Neural crest cell (in vitro differentiated cells): ENCODE results near the gene ALOX15. TPM values are rescaled to one million over a fixed set of nuclear protein-coding genes. Genes with fewer than 3 reads are reported as not detected.
"Not testable (repeated sequence)": the region's sequence is repeated elsewhere in the genome, so short reads cannot be mapped to it uniquely, and the experiment has no call there.

Source experiments
- DNase-seq: peaks from one replicate; pipeline ENCODE4 v3.0.0; 2021; ENCODE audit warnings: low read depth, mixed read lengths, low spot score
- H3K27ac Mint-ChIP-seq: one replicate; pipeline ENCODE4 v1.8.0; 2021; ENCODE audit warnings: mild to moderate bottlenecking, mixed read lengths; ENCODE audit not compliant: unreplicated experiment
- H3K27me3 Mint-ChIP-seq: 2 replicates; pipeline ENCODE4 v1.8.0; 2021; ENCODE audit warnings: low read depth, mild to moderate bottlenecking, mixed read lengths
- H3K36me3 Mint-ChIP-seq: 2 replicates; pipeline ENCODE4 v1.8.0; 2021; ENCODE audit warnings: low read depth, mild to moderate bottlenecking, mixed read lengths
- H3K4me1 Mint-ChIP-seq: 2 replicates; pipeline ENCODE4 v1.8.0; 2021; ENCODE audit warnings: mixed read lengths
- H3K4me3 Mint-ChIP-seq: one replicate; pipeline ENCODE4 v1.8.0; 2021; ENCODE audit warnings: mild to moderate bottlenecking, mixed read lengths
- H3K9me3 Mint-ChIP-seq: 2 replicates; pipeline ENCODE4 v1.8.0; 2021; ENCODE audit warnings: mixed read lengths
- total RNA-seq: library from RNA; stranded (reverse); gene quantifications from 2 replicates; pipeline ENCODE4 v1.2.1, GENCODE V29; 2021
- TF ChIP-seq, protein P1 (sequence below): fragments of 200-600 bp; sonication (generic); conservative IDR thresholded peaks from 2 replicates; pipeline ENCODE4 v1.5.0; 2021; ENCODE audit warnings: antibody characterized with exemption, mild to moderate bottlenecking

The ALOX15 gene
- total RNA-seq, 1 donor from 2014 or later = 0.33 TPM

DNA sequence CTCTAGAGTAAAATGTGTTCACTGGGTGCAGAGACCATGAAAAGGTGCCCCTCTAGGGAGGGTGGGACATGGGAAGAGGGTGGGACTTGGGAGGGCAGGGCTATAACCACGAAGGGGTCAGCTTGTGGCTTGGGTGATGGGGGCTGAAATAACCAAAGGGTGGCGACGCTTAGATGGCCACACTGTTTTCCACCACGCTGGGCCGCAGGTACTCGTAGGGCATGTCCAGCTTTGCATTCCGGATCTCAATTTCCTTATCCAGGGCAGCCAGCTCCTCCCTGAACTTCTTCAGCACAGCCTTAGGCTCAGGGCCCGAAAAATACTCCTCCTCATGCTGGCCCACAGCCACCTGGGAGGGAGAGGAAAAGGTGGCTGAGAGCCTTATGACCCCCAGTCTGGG lies 10.0 kb downstream of the ALOX15 start:
- no peak overlapping the region for H3K4me3 Mint-ChIP-seq
- no peaks in the 10 kb centered on the region for H3K9me3 Mint-ChIP-seq
- TF ChIP-seq, protein P1, sequence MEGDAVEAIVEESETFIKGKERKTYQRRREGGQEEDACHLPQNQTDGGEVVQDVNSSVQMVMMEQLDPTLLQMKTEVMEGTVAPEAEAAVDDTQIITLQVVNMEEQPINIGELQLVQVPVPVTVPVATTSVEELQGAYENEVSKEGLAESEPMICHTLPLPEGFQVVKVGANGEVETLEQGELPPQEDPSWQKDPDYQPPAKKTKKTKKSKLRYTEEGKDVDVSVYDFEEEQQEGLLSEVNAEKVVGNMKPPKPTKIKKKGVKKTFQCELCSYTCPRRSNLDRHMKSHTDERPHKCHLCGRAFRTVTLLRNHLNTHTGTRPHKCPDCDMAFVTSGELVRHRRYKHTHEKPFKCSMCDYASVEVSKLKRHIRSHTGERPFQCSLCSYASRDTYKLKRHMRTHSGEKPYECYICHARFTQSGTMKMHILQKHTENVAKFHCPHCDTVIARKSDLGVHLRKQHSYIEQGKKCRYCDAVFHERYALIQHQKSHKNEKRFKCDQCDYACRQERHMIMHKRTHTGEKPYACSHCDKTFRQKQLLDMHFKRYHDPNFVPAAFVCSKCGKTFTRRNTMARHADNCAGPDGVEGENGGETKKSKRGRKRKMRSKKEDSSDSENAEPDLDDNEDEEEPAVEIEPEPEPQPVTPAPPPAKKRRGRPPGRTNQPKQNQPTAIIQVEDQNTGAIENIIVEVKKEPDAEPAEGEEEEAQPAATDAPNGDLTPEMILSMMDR = no peak
- DNase-seq = no peak
- H3K27me3 Mint-ChIP-seq = peaks cover 43% of the 10 kb centered on the region
- no peak overlapping the region for H3K27ac Mint-ChIP-seq
- H3K4me1 Mint-ChIP-seq = peaks cover 10% of the 10 kb centered on the region
- no peaks in the 10 kb centered on the region for H3K36me3 Mint-ChIP-seq

DNA sequence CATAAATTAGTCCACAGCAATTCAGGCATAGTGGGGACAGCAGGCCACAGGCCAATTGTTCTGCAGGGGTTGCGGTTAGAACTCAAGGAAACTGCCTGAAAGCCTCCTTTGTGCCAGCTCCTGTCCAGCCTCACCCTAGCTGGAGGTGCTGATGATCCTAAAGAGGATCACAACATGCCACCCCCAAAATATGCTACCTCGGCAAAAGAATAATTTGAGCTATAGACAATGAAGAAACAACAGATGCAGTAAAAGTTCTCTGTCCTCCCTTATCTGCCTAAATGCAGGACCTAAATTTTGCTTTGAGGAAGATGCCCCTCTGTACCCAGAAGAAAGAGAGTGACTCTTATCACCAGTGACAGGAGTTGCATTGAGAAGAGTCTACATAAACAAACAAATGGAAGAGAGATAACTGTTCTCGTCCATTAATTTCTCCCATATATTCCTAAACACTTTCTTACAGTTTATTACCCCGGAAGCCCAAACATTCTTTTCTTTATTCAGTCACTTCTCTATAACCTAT lies 14.7 kb downstream of the ALOX15 start:
- Mint-ChIP-seq H3K27me3 (peaks cover 8% of the 10 kb centered on the region), H3K9me3 (no peaks in the 10 kb centered on the region), H3K4me1 (peaks cover 15% of the 10 kb centered on the region), H3K4me3 (no peak overlapping the region), H3K36me3 (no peaks in the 10 kb centered on the region), H3K27ac (no peak overlapping the region)
- TF ChIP-seq, protein P1 = no peak
- DNase-seq = no peak

DNA sequence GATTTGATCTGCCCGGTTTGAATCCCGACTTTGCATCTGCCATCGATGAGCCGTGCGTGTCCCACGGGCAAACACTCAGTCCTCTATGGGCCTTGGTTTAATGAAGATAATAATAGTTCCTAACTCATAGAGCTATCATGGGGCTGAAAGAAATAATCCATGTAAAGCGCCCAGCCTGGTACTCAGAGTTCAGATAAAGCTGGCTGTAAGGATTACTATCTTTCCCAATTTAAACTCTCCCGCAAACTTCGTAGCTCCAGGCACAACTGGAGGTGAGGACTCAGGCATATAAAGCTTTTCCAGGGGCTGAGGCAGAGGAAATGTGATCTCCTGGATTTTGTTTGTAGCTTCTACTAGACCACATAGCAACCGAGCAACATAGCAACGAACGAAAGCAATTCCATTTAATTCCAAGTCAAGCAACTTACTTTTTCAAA lies 16.3 kb downstream of the ALOX15 start:
- DNase-seq = no peak
- Mint-ChIP-seq H3K9me3 (no peaks in the 10 kb centered on the region), H3K4me3 (no peak overlapping the region), H3K27me3 (peaks cover 5% of the 10 kb centered on the region), H3K27ac (no peak overlapping the region), H3K36me3 (no peaks in the 10 kb centered on the region), H3K4me1 (peaks cover 15% of the 10 kb centered on the region)
- TF ChIP-seq, protein P1 = no peak

DNA sequence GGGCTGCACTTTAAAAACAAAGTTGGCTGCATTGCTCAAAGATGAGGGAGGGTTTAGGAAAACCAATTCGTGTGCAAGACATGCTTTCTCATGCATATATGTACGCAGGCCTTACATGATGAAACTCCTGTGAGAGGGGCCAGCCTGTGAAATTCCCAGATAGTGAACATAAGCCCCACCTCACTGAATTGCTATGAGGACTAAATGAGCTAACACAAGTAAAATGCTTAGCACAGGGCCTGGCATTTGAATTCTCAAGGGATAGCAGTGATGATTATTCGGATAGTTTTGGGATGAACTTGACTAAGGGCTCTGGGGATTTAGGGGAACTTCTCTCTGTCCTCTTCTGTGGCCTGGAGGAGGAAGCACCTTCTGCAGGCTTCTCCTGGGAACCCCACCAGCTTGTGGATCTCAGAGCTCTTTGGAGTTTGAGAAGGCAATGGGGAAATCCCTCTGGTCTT lies 17.0 kb downstream of the ALOX15 start:
- H3K27ac Mint-ChIP-seq, H3K36me3 Mint-ChIP-seq, H3K27me3 Mint-ChIP-seq, H3K4me3 Mint-ChIP-seq, DNase-seq, H3K9me3 Mint-ChIP-seq: not testable (repeated sequence)
- H3K4me1 Mint-ChIP-seq = peaks cover 15% of the 10 kb centered on the region

DNA sequence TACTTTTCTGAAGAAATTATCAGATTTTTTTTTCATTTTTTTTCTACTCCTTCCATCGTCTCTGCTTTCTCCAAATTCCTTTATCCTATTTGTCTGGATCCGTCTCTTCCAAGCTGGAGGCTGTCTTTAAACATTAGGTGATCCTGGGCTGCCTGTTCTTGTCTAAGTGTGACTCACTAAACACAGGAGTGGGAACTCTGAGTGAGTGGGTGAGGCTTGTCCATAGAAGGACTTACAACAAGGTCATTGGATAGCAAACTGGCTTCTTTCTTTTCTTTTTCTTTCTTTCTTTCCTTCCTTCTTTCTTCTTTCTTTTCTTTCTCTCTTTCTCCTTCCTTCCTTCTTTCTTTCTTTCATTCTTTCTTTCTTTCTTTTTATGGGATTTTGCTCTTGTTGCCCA lies 18.2 kb downstream of the ALOX15 start:
- no peaks in the 10 kb centered on the region for H3K36me3 Mint-ChIP-seq
- H3K9me3 Mint-ChIP-seq = no peaks in the 10 kb centered on the region
- peaks cover 5% of the 10 kb centered on the region for H3K27me3 Mint-ChIP-seq
- DNase-seq = no peak
- no peak overlapping the region for H3K4me3 Mint-ChIP-seq
- H3K27ac Mint-ChIP-seq = no peak overlapping the region
- H3K4me1 Mint-ChIP-seq = peaks cover 15% of the 10 kb centered on the region
- TF ChIP-seq, protein P1 = no peak

DNA sequence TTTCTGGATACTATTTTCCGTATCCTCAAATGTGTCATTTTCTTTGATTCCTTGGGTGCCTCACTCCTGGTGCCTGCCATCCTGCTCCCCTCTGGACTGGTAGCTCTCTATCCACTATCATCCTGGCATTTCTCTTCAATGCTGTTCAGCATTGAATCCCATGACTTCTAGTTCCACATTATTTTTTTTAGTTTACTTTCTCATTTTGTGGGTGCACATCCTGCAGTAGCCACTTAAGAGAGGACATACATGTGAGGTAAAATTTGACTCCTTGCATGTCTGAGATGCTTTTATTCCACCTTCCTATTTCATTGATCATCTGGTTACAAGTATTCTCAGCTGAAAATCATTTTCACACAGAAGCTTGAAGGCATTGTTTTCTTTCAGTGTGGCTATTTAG lies 19.1 kb downstream of the ALOX15 start:
- no peak for DNase-seq
- H3K4me3 Mint-ChIP-seq = no peak overlapping the region
- TF ChIP-seq, protein P1 = no peak
- H3K36me3 Mint-ChIP-seq = no peaks in the 10 kb centered on the region
- no peak overlapping the region for H3K27ac Mint-ChIP-seq
- peaks cover 5% of the 10 kb centered on the region for H3K27me3 Mint-ChIP-seq
- H3K9me3 Mint-ChIP-seq = no peaks in the 10 kb centered on the region
- peaks cover 19% of the 10 kb centered on the region for H3K4me1 Mint-ChIP-seq
